SK-N-SH (cell line): ENCODE measurements around the gene PLIN1.

Experiments used
- CTCF ChIP-seq: fragments of 200-600 bp; sonication (generic); IDR thresholded peaks from 2 replicates; pipeline ENCODE4 v1.6.1; 2017; ENCODE audit warnings: antibody characterized with exemption, mild to moderate bottlenecking, moderate library complexity
- MXI1 ChIP-seq: IDR thresholded peaks from 2 replicates; pipeline ENCODE4 v1.6.1; 2012; ENCODE audit warnings: mild to moderate bottlenecking, low read depth, low read length, improper control_type of control experiment
- NFIC ChIP-seq: IDR thresholded peaks from 2 replicates; pipeline ENCODE4 v1.4.0; 2012; ENCODE audit warnings: borderline replicate concordance
- POLR2AphosphoS5 ChIP-seq: IDR thresholded peaks from 2 replicates; pipeline ENCODE4 v1.6.1; 2012; ENCODE audit warnings: low read depth, low read length

DNA sequence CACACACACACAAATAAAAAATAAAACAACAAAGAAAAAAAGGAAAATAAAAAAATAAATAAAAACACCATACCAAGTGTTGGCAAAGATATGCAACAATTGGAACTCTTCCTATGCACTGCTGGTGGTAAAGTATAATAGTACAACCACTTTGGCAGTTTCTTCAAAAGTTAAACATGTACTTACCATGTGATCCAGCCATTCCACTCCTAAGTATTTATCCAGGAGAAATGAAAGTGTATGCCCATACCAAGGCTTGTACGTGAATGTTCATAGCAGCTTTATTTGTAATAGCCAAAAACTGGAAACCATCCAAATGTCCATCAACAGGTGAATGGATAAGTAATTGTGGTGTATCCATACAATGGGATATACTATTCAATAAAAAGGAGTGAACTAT is 28.4 kb upstream of the PLIN1 start:
- no peak for TF ChIP-seq POLR2AphosphoS5
- no peak for TF ChIP-seq CTCF
- no peak for TF ChIP-seq NFIC
- no peak for TF ChIP-seq MXI1
